ENCODE data around the gene NLGN2.
"Not testable (repeated sequence)": the region's sequence is repeated elsewhere in the genome, so short reads cannot be mapped to it uniquely, and the experiment has no call there.

Gene NLGN2

GRCh38 chr17:7367918-7368598 is 39.6 kb upstream of the NLGN2 start:
- H3K4me1 ChIP-seq (ENCODE audit: insufficient read depth, poor library complexity, severe bottlenecking) = no peaks in the 10 kb centered on the region
- TF ChIP-seq, protein P1, sequence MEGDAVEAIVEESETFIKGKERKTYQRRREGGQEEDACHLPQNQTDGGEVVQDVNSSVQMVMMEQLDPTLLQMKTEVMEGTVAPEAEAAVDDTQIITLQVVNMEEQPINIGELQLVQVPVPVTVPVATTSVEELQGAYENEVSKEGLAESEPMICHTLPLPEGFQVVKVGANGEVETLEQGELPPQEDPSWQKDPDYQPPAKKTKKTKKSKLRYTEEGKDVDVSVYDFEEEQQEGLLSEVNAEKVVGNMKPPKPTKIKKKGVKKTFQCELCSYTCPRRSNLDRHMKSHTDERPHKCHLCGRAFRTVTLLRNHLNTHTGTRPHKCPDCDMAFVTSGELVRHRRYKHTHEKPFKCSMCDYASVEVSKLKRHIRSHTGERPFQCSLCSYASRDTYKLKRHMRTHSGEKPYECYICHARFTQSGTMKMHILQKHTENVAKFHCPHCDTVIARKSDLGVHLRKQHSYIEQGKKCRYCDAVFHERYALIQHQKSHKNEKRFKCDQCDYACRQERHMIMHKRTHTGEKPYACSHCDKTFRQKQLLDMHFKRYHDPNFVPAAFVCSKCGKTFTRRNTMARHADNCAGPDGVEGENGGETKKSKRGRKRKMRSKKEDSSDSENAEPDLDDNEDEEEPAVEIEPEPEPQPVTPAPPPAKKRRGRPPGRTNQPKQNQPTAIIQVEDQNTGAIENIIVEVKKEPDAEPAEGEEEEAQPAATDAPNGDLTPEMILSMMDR (IDR thresholded peaks at IDR 0.05; ENCODE audit: poor library complexity, severe bottlenecking) = no peak
- H3K9me3 ChIP-seq (ENCODE audit: severe bottlenecking) = no peaks in the 10 kb centered on the region
- H3K27ac ChIP-seq (ENCODE audit: poor library complexity, severe bottlenecking) = no peak overlapping the region
- DNase-seq (ENCODE audit: low spot score) = no peak
- no peak for ATAC-seq (ENCODE audit: low read depth)
- no peaks in the 10 kb centered on the region for H3K27me3 ChIP-seq (ENCODE audit: insufficient read depth, poor library complexity, severe bottlenecking)
- H3K36me3 ChIP-seq (ENCODE audit: low read depth) = no peaks in the 10 kb centered on the region
- H3K4me3 ChIP-seq (ENCODE audit: severe bottlenecking) = no peak overlapping the region

- H3K4me3 ChIP-seq (ENCODE audit: severe bottlenecking) = not testable (repeated sequence)
Measured at GRCh38 chr17:7368599-7368994, 39.0 kb upstream of the NLGN2 start.

DNA sequence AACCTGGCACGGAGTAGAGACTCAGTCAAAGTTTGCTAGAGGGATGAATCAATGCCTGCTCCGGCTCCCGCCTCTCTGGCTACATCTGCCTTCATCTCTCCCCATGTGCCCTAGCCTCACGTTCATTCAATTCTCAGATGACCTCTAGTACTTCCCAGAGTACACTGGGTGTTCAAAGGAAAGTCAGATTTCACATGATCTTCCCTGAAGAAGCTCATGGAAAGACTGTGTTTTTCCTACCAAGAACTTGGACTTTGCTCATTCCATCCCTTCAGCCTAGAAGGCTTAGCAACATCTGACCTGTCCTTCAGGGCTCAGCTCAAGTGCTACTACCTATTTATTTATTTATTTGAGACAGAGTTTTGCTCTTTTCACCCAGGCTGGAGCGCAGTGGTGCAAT is 37.8 kb upstream of the NLGN2 start:
- Histone ChIP-seq H3K4me1 (ENCODE audit: insufficient read depth, poor library complexity, severe bottlenecking) (no peaks in the 10 kb centered on the region), H3K27me3 (ENCODE audit: insufficient read depth, poor library complexity, severe bottlenecking) (no peaks in the 10 kb centered on the region), H3K9me3 (ENCODE audit: severe bottlenecking) (no peaks in the 10 kb centered on the region), H3K36me3 (ENCODE audit: low read depth) (no peaks in the 10 kb centered on the region), H3K27ac (ENCODE audit: poor library complexity, severe bottlenecking) (no peak overlapping the region), H3K4me3 (ENCODE audit: severe bottlenecking) (no peak overlapping the region)
- no peak for DNase-seq (ENCODE audit: low spot score)
- ATAC-seq (ENCODE audit: low read depth) = no peak
- TF ChIP-seq, protein P1 (IDR thresholded peaks at IDR 0.05; ENCODE audit: poor library complexity, severe bottlenecking) = no peak

More at GRCh38 chr17:7368599-7368994, 39.0 kb upstream of the NLGN2 start:
- H3K27me3 ChIP-seq (ENCODE audit: insufficient read depth, poor library complexity, severe bottlenecking); H3K27ac ChIP-seq (ENCODE audit: poor library complexity, severe bottlenecking); DNase-seq (ENCODE audit: low spot score); H3K4me1 ChIP-seq (ENCODE audit: insufficient read depth, poor library complexity, severe bottlenecking); ATAC-seq (ENCODE audit: low read depth); H3K36me3 ChIP-seq (ENCODE audit: low read depth); H3K9me3 ChIP-seq (ENCODE audit: severe bottlenecking): not testable (repeated sequence)

- ATAC-seq (ENCODE audit: low read depth) (no peak), DNase-seq (ENCODE audit: low spot score) (no peak)
- Histone ChIP-seq H3K27me3 (ENCODE audit: insufficient read depth, poor library complexity, severe bottlenecking) (no peaks in the 10 kb centered on the region), H3K4me1 (ENCODE audit: insufficient read depth, poor library complexity, severe bottlenecking) (no peaks in the 10 kb centered on the region), H3K27ac (ENCODE audit: poor library complexity, severe bottlenecking) (no peak overlapping the region), H3K36me3 (ENCODE audit: low read depth) (no peaks in the 10 kb centered on the region), H3K4me3 (ENCODE audit: severe bottlenecking) (no peak overlapping the region), H3K9me3 (ENCODE audit: severe bottlenecking) (no peaks in the 10 kb centered on the region)
- TF ChIP-seq, protein P1 (IDR thresholded peaks at IDR 0.05; ENCODE audit: poor library complexity, severe bottlenecking) = no peak
Measured at GRCh38 chr17:7370853-7371252, 36.8 kb upstream of the NLGN2 start.

GRCh38 chr17:7374353-7374752 is 33.3 kb upstream of the NLGN2 start:
- Histone ChIP-seq H3K36me3 (ENCODE audit: low read depth) (no peaks in the 10 kb centered on the region), H3K9me3 (ENCODE audit: severe bottlenecking) (no peaks in the 10 kb centered on the region), H3K4me3 (ENCODE audit: severe bottlenecking) (no peak overlapping the region), H3K27me3 (ENCODE audit: insufficient read depth, poor library complexity, severe bottlenecking) (no peaks in the 10 kb centered on the region), H3K27ac (ENCODE audit: poor library complexity, severe bottlenecking) (no peak overlapping the region), H3K4me1 (ENCODE audit: insufficient read depth, poor library complexity, severe bottlenecking) (no peaks in the 10 kb centered on the region)
- TF ChIP-seq, protein P1 (IDR thresholded peaks at IDR 0.05; ENCODE audit: poor library complexity, severe bottlenecking) = no peak
- no peak for DNase-seq (ENCODE audit: low spot score)
- ATAC-seq (ENCODE audit: low read depth) = no peak
